ENCODE data around the gene LRRC7.

GRCh38 chr1:70072231-70072751 lies 504.6 kb downstream of the LRRC7 start:
- TF ChIP-seq CTCF (IDR thresholded peaks at IDR 0.05) (no peak), POLR2A (IDR thresholded peaks at IDR 0.05) (no peak)
